Measurements from ENCODE around the gene IMMP2L.

IMMP2L gene

DNA sequence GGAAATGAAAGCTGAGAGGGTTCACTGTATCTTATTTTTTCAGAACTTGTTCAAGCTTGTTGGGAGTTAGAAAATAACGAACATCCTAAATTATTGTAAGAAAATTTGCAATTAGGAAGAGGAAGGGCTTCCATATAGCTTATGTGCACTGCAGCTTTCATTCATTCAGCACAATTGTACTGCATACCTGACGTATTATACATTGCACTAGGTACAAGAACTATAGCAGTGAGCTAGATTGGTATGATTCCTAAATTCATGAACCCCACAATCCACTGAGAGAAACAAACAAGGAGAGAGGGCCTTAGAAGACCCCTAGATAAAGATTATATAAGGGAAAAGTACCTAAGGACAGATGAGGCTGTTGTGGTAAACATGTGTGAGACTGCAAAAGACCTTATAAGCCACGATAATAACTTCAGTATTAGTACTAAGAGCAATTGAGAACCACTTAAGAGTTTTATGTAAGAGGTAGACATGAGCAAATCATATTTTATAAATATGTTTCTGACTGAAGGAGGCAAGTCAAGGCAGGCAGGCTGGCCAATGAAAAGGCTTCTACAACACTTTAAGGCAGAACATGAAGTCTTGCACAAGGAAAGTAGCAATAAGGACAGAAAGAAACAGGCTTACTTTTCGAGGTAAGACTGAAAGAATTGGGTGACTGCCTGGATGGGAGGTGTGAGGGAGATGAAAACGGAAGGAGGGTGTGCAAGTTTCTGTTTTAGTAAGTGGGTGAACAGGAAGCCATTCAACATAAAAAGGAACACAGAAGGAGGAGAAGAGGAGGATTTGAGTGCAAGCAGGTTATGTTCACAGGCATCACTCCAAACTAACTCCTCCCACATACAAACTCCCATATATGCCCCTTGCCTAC is 549.3 kb downstream of the IMMP2L start:
- no peak for DNase-seq

DNA sequence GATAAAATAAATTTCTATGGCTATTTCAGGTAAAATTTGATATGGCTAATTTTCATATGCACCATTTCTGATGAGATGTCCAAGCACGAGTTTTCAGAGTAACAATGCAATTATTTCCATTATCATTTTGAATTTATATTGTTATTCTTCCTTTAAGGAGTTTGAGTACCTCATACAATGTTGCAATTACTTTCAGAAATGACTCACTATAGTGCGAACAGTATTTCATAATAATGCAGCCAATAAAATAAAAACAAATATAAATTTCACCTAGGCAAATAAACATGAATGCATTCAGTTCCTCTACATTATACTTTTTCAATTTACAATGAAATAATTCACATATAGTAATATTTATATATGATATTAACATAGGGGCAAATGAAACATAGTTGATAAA is 550.1 kb downstream of the IMMP2L start:
- DNase-seq: no peak

DNA sequence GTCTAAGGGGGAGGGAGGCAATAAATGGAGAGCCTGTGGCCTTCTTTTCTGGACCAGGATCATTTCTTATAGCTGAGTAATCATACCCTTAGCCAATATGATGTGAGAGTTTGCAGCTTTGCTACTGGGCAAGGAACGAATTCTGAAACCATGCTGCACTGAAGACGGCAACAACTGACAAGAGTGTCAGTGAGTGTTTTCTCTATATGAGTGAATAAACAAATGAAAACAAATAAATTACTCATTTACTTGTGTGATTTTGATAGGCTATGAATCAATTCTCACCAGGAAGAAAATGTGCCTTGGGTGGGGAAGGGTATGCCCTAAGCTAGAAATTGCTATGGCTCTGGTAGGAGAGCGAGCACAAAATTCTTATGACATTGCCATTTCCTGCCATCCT is 550.8 kb downstream of the IMMP2L start:
- no peak for DNase-seq

DNA sequence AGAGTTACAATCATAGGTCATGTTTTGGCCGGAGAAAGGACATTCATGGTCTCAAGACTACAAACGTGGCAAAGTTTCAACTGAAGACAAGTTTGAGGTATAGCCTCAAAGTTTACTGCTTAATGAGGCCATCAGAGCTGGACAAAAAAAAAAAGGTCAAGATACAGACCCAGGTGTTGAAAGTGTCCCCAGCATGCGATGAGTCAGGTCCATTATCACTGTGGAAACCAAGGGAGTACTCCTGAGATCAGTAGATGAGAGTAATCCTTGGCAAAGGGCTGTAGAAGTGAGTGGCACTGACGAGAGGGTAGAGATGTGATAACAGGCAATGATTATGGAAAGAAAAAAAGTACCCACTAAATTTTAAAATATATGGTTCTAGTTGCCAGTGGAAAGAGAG is 551.5 kb downstream of the IMMP2L start:
- DNase-seq: no peak

DNA sequence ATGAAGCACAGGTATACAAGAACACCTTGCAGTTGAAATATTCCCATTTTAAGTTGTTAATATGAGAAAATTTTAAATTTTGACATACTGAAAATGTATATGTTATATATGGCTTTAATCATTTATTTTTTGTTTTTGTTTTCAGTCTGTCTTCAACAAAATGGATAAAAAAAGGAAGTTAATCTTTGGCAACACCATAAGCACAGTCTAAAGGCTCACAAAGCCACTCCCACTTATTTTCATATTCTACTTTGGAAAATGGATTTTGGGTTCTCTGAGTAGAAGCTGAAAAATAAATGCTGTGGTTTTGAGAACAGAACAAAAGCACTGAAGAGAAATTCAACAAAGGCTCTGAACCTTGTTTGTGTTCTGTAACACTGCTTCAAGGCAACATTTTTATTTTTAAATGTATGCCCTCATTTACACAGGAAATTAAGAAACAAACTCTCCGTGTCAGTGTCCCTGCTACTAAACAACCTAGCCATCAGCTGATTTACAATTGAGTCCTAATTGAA is 552.7 kb downstream of the IMMP2L start:
- no peak for DNase-seq

DNA sequence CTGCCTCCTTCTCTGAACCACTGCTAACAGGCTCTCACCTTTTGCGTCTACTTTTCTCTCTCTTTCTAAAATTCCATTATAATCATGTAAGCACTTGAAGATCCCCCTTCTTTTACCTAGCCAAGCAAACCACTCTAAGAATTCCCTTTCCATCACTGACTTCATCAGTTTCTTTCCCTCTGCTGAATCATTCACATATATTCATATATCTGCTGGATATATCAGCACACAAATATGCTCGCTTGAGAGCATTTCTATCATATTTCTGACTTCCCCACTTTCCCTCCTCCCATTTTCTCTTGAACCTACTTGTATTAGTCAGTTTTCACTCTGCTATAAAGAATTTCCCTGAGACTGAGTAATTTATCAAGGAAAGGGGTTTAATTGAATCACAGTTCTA is 555.6 kb downstream of the IMMP2L start:
- DNase-seq: no peak

DNA sequence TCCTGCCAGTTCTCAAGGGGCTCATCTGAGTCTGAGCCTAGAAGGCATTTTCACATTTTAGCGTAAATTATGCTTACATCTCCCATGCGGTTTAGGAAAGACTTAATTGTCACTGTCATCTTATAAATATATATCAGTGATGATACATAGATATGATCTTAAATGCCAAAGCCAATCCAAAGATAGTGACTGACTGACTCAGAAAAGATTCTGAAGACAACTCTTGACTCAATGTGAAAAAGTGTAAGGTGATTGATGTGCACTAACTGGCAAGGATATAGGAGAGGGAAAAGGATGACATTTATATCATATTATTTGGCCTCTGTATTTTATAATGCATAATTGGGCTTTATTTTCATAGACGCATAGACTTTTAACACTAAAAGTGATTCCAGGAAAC is 556.3 kb downstream of the IMMP2L start:
- DNase-seq: no peak

DNA sequence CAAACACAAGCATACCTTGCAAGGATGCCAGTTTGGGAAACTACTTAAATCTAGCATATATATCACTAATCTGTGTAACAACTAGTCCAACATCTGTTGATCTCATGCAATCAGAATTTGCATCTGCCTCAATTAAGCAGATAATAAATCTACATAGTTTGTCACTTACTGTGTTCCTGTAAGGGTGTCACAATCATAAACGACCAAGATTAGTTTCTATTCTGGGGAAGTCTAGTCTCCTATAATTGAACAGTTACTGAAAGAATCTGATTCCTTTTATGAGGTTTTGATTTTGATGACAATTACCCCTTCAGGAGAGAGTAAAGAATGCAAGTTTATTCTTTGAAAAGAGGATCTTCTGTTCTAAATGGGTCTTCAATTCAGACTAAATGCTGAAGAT is 556.8 kb downstream of the IMMP2L start:
- no peak for DNase-seq

DNA sequence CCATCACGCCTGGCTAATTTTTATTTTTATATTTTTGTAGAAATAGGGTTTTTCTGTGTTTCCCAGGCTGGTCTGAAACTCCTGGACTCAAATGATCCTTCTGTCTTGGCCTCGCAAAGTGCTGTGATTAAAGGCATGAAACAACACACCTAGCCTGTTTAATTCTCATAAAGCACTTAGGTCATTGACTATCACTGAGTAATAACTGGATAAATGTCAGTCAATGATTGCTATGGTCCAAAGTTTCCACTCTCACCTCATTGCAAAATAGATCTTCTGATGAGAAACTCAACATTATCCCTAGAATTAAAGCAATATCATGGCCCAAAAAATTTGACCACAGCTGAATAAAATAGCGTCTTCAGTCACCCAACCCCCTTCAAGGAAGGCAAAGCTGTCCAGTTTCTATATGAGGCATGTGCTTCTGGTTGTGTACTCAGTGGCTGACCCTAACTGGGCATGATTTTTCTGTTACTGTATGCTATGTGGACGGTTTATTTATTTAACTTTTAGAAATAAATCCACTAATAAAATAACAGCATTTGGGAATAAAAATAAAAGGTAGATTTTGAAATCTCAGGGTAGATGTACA is 557.9 kb downstream of the IMMP2L start:
- DNase-seq: no peak

DNA sequence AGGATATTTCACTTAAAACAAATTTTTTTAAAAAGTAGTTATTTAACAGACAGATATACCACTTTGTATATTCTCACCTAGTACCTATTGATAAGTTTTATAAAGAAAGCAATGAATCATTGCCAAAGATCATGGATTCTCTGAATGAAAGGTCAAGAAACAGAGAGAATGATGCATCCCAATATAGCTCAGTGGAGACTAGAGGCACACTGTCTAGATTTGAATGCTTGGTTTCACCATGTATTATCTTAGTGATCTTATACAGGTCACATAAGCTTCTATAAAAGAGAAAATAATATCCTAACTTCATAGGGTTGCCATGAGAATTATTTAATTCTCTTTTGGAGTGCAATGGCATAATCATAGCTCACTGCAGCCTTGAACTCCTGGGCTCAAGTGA is 558.4 kb downstream of the IMMP2L start:
- DNase-seq: no peak

DNA sequence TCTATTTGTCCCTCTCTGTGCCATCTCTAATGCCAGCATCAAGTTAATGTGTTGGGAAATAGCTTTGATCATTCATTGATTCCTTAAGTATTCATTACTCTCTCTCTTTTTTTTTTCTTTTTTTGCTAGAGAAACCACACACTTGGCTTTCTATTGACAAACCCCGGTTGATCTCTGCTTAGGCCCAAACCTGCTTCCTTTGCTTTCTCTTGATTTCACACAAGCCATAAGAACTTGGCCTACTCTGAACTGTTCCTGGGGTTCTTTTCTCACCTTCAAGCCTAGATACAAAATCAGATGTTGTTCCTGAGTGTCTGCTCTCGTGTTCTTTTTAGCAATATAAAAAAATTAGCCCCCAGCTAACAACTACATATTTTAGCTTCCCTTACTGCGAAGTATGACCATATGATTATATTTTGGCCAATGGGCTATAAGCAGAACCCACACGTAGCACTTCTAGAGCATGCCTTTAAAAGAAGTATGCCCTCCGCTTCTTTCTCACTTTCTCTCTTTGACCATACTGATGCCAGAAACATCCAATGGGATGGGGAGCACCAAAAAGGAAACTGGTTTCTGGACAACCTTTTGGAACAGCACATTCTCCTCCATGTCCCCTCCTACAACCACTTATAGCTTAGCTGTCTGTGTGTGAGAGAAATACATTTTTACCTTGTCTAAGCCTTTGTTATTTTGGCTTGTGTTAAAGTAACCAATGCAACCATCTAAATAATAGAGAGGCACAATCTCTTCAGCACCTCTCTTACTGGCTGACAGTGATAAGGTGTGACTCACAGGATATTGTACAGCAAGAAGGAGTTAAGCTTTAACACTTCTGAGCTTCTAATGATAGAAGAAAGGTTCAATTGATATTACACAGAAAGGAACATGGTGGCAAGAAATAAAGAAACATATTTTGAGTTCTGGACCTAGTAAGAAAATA is 568.0 kb downstream of the IMMP2L start:
- DNase-seq: no peak

DNA sequence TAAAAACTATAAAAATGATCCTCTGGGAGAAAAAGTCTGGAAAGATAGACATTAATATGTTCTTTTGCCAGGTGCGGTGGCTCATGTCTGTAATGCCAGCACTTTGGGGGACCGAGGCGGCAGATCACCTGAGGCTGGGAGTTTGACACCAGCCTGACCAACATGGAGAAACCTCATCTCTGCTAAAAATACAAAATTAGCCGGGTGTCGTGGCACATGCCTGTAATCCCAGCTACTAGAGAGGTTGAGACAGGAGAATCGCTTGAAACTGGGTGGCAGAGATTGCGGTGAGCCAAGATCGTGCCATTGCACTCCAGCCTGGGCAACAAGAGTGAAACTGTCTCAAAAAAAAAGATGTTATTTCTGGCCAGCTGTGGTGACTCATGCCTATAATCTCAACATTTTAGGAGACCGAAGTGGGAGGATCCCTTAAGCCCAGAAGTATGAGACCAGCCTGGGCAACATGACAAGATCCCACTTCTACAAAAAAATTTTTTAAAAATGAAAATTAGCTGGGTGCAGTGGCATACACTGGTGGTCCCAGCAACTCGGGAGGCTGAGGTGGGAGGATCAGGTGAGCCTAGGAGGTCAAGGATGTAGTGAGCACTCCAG is 573.3 kb downstream of the IMMP2L start:
- DNase-seq: no peak

DNA sequence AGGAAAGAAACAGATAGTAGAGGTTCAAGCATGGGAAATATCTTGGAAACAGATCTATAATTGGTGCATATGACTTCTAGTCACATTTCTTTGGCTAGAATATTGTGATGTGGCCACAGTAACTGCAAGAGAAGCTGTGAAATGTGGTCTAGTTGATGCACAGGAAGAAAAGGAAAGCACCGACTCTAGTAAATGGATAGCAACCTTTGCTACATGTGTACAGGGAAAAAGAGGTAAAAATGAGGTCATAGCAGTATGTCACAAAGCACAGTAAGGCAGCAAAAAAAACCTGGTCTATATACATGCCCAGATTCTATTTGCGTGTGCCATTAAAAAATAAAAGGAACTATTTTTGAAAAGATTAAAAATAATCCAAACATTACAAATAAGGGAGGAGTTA is 573.9 kb downstream of the IMMP2L start:
- no peak for DNase-seq

DNA sequence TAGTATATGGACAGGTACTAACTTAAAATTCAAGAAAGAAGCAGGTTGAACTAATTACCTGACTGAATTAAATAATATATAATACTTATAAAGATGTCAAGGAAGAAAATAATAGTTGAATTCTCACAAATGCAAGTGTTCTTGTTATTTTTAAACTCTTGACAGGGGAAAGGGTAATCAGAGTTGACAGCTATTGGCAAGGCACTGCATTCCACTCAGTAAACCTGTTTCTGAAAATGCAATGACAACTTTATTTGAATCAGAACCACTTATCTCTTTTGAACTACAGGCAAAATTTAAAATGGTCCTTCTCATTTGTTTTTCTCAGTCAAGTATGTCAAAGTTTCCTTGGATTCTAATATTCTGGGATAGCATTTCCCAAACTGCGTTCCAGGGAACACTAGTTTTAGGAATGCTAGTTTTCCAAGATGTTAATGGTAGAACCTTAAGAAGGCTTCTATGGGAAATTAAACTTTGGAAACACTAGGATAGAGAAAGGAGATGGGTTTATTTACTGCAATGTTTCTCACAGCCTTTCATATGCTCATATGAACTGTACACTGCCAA is 575.1 kb downstream of the IMMP2L start:
- DNase-seq: no peak

DNA sequence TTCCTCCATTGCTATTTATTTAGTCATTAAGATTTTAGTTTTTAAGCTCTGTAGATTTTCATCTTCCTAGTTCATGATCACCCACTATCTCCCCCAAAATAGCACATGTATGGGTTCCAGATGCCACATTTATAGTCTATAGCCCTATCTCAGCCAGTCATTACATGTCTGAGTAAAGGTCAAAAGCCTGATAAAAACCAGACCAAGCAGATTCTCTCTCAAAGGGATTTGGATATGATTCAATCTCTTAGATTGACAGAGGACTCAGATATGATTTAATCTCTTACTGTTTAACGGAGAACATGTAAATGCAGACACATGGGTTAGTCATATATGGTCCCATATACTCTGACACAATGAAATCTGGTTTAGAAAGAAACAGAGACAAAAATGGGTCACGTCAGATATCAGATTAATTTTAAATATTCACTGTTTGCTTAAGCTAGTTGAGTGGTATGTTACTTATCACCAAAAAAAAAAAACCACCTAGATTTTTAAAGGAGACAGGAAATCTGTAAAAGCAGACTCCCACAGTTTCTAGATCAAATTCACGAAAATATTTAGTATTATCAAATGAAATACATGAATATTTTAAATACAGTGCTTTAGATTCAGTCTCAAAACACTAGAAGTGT is 578.4 kb downstream of the IMMP2L start:
- DNase-seq: no peak

DNA sequence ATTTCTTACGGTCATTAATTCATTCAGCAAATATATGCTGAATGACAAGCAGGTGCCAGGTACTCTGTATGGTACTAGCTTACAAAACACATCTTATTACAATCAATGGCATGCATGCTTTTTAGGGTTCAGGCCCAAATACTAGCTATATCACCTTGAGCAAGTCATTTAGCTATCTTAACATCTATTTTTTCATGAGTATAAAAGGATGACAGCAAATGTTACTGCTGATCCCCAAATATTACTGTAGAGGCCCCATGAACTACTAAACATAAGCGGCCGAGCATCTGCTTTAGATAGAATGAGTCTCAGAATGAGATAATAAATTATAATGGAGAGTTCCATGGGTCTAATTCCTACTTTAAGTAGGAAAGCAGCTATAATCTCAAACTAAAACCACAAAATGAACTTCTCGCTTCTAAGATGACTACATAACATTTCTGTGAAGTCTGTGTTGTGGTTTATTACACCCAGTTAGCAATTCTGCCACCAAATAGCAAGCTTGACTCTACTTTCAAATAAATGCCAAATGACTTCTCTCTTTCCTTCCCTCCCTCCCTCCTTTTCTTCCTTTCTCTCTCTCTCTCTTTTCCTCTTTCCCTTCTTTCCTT is 585.1 kb downstream of the IMMP2L start:
- DNase-seq: no peak

DNA sequence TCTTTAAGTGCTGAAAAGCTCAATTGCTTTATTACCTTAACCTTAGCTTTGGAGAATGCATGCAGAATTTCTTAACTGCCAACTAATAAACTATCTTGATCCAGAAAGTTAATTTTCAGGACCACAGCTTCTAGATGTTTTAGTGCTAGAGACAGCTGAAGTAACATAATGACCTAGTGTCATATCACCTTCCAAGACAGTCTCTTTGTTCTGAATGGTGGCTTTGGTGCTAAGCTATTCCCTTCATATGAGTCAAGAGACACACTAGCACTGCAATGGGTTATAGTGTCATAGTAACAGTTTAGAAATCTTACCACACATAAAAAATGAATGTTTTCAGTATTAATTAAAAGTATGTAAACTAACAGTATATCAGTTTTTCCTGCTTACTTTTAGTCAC is 586.8 kb downstream of the IMMP2L start:
- DNase-seq: no peak

DNA sequence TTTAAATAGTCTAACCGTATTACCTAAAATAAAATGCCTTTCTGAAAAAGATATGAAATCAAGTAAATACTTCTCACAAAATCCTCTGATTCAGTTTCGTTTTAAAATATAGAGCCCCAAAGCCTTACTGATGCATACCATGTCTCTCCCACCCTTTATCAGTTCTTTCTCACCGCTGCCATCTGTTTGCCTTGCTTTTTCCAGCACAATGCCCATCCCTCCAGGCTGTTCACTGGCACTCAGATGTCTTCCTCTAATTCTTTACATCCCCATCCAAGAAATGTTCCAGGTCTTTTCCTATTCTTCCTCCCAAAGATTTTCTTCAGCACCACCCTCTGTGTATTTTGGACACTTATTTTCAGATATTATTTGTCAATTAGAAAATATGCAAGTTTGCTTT is 587.9 kb downstream of the IMMP2L start:
- no peak for DNase-seq

DNA sequence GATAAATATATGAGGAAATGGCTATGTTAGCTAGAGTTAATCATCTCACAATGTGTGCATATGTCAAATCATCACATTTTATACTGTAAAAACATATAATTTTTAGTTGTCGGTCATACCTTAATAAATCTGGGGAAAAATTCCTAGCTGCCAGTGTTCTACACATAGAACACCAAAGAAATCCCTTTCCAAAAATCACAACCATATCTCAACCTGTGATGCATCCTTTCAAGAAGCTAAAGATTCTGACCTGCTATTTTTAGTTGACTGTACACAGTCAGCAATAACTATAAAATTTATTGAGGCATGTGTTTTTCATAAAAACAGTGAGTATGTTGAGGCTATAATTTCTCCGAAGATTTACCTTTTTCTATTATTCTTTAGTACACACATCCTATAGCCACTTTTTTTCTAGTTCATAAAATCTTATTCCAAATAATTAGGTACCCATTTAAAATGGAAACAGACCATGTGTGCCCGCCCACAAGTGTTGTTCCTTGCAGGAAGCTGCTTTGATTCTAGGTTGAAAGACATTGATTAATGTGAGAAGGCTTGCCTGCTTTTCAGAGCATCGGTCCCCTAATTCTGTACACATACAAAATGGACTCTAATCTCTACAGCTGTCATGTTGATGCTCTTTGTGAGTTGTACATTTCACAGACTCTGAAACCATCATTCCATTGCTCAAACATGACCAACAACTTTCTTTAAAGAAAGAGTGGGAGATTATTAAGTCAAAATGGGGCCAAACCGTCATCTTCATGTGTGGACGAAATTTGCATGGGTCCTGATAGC is 588.9 kb downstream of the IMMP2L start:
- no peak for DNase-seq

DNA sequence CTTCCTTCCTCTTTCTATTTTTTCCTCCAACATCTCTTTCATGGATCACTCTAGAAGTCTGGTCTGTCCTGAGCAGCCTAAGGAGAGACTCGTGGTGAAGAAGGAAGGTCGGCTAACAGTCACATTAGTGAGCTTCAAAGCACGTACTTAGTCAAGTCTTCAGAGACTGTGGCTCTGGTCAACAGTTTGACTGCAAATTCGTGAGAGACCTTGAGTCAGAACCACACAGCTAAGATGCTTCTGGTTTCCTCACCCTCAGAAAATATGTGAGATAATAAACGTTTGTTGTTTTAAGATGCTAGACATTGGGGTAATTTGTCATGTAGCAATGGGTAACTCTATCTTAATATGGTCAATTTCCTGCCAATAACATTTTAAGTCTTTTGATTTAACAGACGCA is 597.5 kb downstream of the IMMP2L start:
- no peak for DNase-seq

DNA sequence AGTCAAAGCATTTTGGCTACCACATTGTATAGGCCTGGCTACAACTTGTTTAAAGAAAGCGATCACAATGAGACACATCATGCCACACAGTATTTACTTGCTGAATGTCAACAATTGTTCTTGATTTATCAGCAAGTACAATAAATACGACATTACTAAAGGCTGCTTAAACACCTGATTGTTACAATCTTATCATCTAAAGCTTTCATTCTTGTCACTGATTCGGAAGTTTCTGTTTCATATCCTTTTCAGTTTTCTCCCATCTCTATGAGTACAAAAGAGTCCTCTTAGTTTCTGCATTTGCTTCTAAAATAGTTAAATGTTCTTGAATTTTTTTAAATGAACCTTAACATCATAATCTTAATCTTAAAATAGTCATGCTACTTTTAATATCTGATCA is 599.5 kb downstream of the IMMP2L start:
- DNase-seq: no peak
